Astrocyte (in vitro differentiated cells and primary cell): ENCODE measurements around the gene FGGY. TPM values are rescaled to one million over a fixed set of nuclear protein-coding genes. Genes with fewer than 3 reads are reported as not detected.

Experiments used
- DNase-seq: peaks from one replicate; pipeline ENCODE4 v3.0.0-alpha.2; 2010; ENCODE audit warnings: low read depth
- FAIRE-seq: peaks from 2 replicates; lab custom pipeline; 2011; peaks lifted over from hg19 to GRCh38; lab: Jason Lieb, UNC
- H2AFZ ChIP-seq: 2 replicates; pipeline ENCODE4 v1.6.0; 2012; ENCODE audit warnings: low read depth, low read length, inconsistent platforms
- H3K27ac ChIP-seq: 2 replicates; pipeline ENCODE4 v1.5.1; 2011; ENCODE audit warnings: low read depth, low read length, inconsistent platforms
- H3K27me3 ChIP-seq: 2 replicates; pipeline ENCODE4 v1.6.0; 2011; ENCODE audit warnings: low read length, inconsistent platforms; ENCODE audit not compliant: insufficient read depth
- H3K36me3 ChIP-seq: 2 replicates; pipeline ENCODE4 v1.5.1; 2011; ENCODE audit warnings: low read length, inconsistent platforms; ENCODE audit not compliant: insufficient read depth
- H3K4me1 ChIP-seq: 2 replicates; pipeline ENCODE4 v1.5.1; 2011; ENCODE audit warnings: low read length, inconsistent platforms; ENCODE audit not compliant: insufficient read depth
- H3K4me2 ChIP-seq: 2 replicates; pipeline ENCODE4 v1.6.0; 2012; ENCODE audit warnings: low read length, inconsistent platforms
- H3K4me3 ChIP-seq: 2 replicates; pipeline ENCODE4 v1.5.1; 2011; ENCODE audit warnings: low read depth, mild to moderate bottlenecking, low read length, inconsistent platforms; ENCODE audit not compliant: insufficient read depth
- H3K79me2 ChIP-seq: 2 replicates; pipeline ENCODE4 v1.6.0; 2012; ENCODE audit warnings: mild to moderate bottlenecking, low read length, inconsistent platforms; ENCODE audit not compliant: insufficient read depth
- H3K9ac ChIP-seq: 2 replicates; pipeline ENCODE4 v1.6.0; 2012; ENCODE audit warnings: mild to moderate bottlenecking, low read length, inconsistent platforms
- H3K9me3 ChIP-seq: 2 replicates; pipeline ENCODE4 v1.5.1; 2012; ENCODE audit warnings: low read depth, mild to moderate bottlenecking, low read length, inconsistent platforms; ENCODE audit not compliant: insufficient read depth
- H4K20me1 ChIP-seq: 2 replicates; pipeline ENCODE4 v1.6.0; 2012; ENCODE audit warnings: low read length, inconsistent platforms; ENCODE audit not compliant: insufficient read depth
- H3K27ac Mint-ChIP-seq: one replicate; pipeline ENCODE4 v1.8.0; 2021; ENCODE audit warnings: mild to moderate bottlenecking, mixed read lengths; ENCODE audit not compliant: unreplicated experiment
- H3K27me3 Mint-ChIP-seq: one replicate; pipeline ENCODE4 v1.8.0; 2021; ENCODE audit warnings: low read depth, mixed read lengths; ENCODE audit not compliant: unreplicated experiment
- H3K36me3 Mint-ChIP-seq: one replicate; pipeline ENCODE4 v1.8.0; 2021; ENCODE audit warnings: low read depth, mixed read lengths; ENCODE audit not compliant: unreplicated experiment
- H3K4me1 Mint-ChIP-seq: one replicate; pipeline ENCODE4 v1.8.0; 2021; ENCODE audit warnings: low read depth, mixed read lengths; ENCODE audit not compliant: unreplicated experiment
- H3K4me3 Mint-ChIP-seq: one replicate; pipeline ENCODE4 v1.8.0; 2021; ENCODE audit warnings: mild to moderate bottlenecking, moderate library complexity, mixed read lengths; ENCODE audit not compliant: unreplicated experiment
- H3K9me3 Mint-ChIP-seq: one replicate; pipeline ENCODE4 v1.8.0; 2021; ENCODE audit warnings: mild to moderate bottlenecking, mixed read lengths; ENCODE audit not compliant: unreplicated experiment
- EZH2 ChIP-seq: IDR thresholded peaks from 2 replicates; pipeline ENCODE4 v1.6.1; 2012; ENCODE audit warnings: mild to moderate bottlenecking, low read length, inconsistent platforms; ENCODE audit not compliant: insufficient read depth
- total RNA-seq: library from RNA; stranded (reverse); gene quantifications from 2 replicates; pipeline ENCODE4 v1.2.1, GENCODE V29; 2021
- TF ChIP-seq, protein P1 (sequence below): IDR thresholded peaks from 2 replicates; pipeline ENCODE4 v1.5.1; 2011; ENCODE audit warnings: low read depth, mild to moderate bottlenecking, inconsistent platforms, low read length, moderate library complexity; ENCODE audit not compliant: insufficient read depth

FGGY gene
- total RNA-seq, 1 donor from 2014 or later = 6.8 TPM

GRCh38 chr1:59355361-59355760 lies 58.5 kb downstream of the FGGY start:
- Mint-ChIP-seq H3K27ac (no peak overlapping the region), H3K4me1 (peaks cover 23% of the 10 kb centered on the region), H3K4me3 (no peak overlapping the region), H3K27me3 (no peaks in the 10 kb centered on the region), H3K36me3 (no peaks in the 10 kb centered on the region), H3K9me3 (no peaks in the 10 kb centered on the region)
- H3K27me3 ChIP-seq = no peaks in the 10 kb centered on the region
- no peak for FAIRE-seq
- H3K9ac ChIP-seq = no peak overlapping the region
- H4K20me1 ChIP-seq = no peaks in the 10 kb centered on the region
- H3K36me3 ChIP-seq = no peaks in the 10 kb centered on the region
- H3K9me3 ChIP-seq = no peaks in the 10 kb centered on the region
- H3K79me2 ChIP-seq = no peaks in the 10 kb centered on the region
- no peak overlapping the region for H3K4me2 ChIP-seq
- no peak overlapping the region for H3K4me3 ChIP-seq
- H3K4me1 ChIP-seq = peaks cover 10% of the 10 kb centered on the region
- TF ChIP-seq, protein P1, sequence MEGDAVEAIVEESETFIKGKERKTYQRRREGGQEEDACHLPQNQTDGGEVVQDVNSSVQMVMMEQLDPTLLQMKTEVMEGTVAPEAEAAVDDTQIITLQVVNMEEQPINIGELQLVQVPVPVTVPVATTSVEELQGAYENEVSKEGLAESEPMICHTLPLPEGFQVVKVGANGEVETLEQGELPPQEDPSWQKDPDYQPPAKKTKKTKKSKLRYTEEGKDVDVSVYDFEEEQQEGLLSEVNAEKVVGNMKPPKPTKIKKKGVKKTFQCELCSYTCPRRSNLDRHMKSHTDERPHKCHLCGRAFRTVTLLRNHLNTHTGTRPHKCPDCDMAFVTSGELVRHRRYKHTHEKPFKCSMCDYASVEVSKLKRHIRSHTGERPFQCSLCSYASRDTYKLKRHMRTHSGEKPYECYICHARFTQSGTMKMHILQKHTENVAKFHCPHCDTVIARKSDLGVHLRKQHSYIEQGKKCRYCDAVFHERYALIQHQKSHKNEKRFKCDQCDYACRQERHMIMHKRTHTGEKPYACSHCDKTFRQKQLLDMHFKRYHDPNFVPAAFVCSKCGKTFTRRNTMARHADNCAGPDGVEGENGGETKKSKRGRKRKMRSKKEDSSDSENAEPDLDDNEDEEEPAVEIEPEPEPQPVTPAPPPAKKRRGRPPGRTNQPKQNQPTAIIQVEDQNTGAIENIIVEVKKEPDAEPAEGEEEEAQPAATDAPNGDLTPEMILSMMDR = no peak
- TF ChIP-seq EZH2 = no peak
- H2AFZ ChIP-seq = no peak overlapping the region
- no peak for DNase-seq
- no peak overlapping the region for H3K27ac ChIP-seq

DNA sequence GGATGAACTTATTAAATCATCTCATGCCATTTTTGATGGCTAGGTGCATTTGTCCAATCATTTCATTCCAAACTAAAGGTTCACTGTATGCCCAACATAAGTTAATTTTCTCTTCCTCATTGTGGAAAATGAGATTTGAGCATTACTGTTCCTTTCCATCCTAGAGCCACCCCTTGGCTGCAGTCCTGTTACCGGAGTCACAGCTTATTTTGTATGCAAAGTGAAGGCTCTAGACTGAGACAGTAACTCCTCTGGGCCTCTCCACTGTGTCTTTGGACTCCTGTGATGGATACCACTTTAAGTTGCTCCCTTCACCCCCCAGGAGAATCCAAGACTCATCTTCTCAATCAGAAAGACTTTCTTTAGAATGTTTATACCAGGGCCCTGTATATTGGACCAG lies 59.7 kb downstream of the FGGY start:
- no peak overlapping the region for H3K27ac Mint-ChIP-seq
- FAIRE-seq (no peak), DNase-seq (no peak)
- no peaks in the 10 kb centered on the region for H3K36me3 ChIP-seq
- H3K9me3 ChIP-seq = no peaks in the 10 kb centered on the region
- TF ChIP-seq, protein P1 = no peak
- TF ChIP-seq EZH2 = no peak
- H3K27me3 ChIP-seq = no peaks in the 10 kb centered on the region
- H3K36me3 Mint-ChIP-seq = no peaks in the 10 kb centered on the region
- H3K4me3 Mint-ChIP-seq = no peak overlapping the region
- H3K27me3 Mint-ChIP-seq = no peaks in the 10 kb centered on the region
- H3K4me2 ChIP-seq = no peak overlapping the region
- no peak overlapping the region for H3K4me3 ChIP-seq
- no peak overlapping the region for H3K27ac ChIP-seq
- H3K4me1 ChIP-seq = peaks cover 16% of the 10 kb centered on the region
- H3K9me3 Mint-ChIP-seq = no peaks in the 10 kb centered on the region
- no peak overlapping the region for H2AFZ ChIP-seq
- no peak overlapping the region for H3K9ac ChIP-seq
- H4K20me1 ChIP-seq = no peaks in the 10 kb centered on the region
- H3K4me1 Mint-ChIP-seq = peaks cover 31% of the 10 kb centered on the region
- H3K79me2 ChIP-seq = no peaks in the 10 kb centered on the region

GRCh38 chr1:59357645-59358320 lies 60.9 kb downstream of the FGGY start:
- Mint-ChIP-seq H3K4me1 (peaks cover 38% of the 10 kb centered on the region), H3K27me3 (no peaks in the 10 kb centered on the region), H3K27ac (no peak overlapping the region), H3K9me3 (no peaks in the 10 kb centered on the region), H3K4me3 (no peak overlapping the region), H3K36me3 (no peaks in the 10 kb centered on the region)
- Histone ChIP-seq H3K4me2 (no peak overlapping the region), H3K27me3 (no peaks in the 10 kb centered on the region), H3K36me3 (no peaks in the 10 kb centered on the region), H3K27ac (no peak overlapping the region), H3K9ac (no peak overlapping the region), H4K20me1 (no peaks in the 10 kb centered on the region), H3K79me2 (no peaks in the 10 kb centered on the region), H3K4me3 (no peak overlapping the region), H3K9me3 (no peaks in the 10 kb centered on the region), H3K4me1 (peaks cover 16% of the 10 kb centered on the region), H2AFZ (no peak overlapping the region)
- TF ChIP-seq, protein P1 = no peak
- TF ChIP-seq EZH2 = no peak
- no peak for DNase-seq
- peak; percentile 68 for FAIRE-seq
